Stimulated activated CD8-positive, alpha-beta memory T cell treated with anti-CD3 and anti-CD28 coated beads, Interleukin-2, amount 100 ng/mL, for 48 hours (primary cell): ENCODE results near the gene ONECUT2.
"Not testable (repeated sequence)": the region's sequence is repeated elsewhere in the genome, so short reads cannot be mapped to it uniquely, and the experiment has no call there.

Experiments
- DNase-seq, 2 donors: peaks; one replicate each; pipeline ENCODE4 v3.0.0-alpha.2; 2020; ENCODE audit warnings: low read depth in 2 of 2

Gene ONECUT2

DNA sequence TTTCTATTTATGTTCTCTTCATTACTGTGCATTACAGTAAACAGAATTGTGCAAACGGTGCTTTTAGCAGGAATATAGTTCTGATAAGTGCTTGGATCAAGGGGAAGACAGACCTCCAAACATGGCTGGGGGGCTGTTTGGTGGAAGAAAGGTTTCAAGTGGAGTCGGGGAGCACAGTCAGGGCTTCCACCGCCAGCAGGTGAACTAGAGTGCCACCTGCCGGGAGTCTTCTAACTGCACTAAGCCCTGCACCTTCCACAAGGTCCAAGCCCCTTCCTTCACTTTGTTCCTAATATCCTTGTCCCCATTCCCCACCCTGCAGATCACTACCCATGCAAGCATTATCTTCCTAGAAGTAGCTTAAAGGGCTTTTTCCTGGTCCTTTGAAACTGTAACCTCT, 11.1 kb downstream of the ONECUT2 start:
- no peak for DNase-seq

DNA sequence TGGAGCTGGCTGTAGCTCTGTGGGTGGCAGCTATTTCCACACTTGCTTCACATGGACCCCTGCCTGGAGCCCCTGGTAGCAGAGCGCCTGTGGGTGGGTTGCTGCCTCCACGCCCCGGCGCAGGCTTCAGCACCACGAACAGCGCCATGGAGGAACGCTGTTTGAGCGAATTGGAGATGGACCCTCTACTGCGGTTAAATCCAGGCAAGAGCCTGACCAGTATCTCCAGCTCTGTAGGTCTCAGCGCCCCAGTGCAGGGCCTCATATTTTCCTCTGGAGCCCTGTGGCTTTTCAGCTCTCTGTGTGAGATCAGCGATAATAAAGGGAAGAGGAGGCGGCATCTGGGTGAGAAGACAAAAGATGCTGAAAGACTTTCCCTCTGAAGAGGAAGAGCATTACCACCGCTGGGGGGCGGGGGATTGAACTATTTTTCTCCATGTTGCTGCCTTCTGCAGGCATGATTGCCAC, 12.0 kb downstream of the ONECUT2 start:
- DNase-seq: no peak

DNA sequence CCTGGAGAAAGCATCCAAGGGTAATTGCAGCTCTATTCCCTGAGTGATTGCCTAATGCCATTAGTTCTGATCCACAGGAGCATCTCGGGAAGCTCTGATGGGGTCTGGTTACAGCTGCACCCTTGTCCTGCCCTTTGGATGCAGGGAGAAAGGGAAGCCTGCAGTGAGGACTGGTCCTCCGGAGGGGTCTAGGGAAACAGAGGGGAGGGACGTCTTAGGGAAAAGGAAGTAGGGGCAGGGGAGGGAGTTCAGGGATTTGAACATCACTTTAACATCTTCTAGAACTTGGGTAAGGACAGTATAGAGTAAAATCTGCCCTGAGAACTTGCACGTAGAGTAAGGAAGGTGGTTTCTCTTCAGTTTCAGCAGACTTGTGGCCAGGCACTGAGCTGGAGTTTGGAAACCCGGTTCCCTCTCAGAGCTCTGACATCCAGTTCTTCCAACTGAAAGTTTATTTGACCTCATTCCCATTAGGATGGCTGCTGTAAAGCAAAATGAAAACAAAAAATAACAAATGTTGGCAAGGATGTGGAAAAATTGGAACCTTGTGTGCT, 20.5 kb downstream of the ONECUT2 start:
- DNase-seq: no peak

DNA sequence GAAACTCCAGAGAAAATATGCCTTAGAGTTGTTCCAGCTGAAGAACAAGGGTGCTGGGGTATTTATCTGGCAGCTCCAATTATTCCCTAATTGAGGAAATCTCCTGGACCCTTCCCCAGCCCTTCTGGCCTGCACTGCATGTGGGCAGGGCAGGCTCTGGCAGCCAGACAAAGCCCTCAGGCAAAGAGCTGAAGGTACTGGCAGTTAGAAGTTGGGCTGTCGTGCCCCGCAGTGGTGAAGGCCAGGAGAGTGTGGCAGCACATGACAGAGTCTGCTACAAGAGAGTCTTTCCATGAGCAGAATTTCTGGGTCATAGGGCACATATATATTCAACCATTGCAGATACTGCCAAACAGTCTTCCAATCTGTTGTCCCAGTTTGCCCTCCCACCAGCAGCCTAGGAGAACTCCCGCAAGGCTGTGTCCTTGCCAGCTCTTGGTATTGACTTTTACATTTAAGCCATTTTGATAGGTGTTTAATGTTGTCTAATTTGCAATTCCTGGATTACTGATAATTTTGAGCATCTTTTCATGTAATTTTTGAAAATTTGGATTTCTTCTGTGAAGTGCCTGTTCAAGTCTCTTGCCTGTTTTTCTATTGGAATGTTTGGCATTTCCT, 26.6 kb downstream of the ONECUT2 start:
- no peak for DNase-seq

DNA sequence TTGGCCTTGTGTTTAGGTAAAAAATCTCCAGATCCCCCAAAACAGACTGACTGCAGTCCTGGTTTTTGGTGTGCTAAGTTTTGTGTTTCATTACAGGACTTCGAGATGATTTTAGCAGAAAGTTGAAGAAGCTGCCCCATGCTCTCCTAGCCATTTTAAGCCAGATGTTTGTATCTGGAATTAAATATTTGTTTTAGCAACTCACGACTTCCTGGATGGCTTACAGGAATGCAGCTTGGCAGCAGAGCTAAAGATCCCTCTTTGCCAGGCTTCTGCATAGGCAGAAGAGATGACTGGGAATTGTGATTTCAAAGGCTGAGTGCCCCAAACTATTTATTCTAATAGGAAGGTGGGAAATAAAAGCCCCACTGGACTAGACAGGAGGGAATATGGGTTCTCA, 31.1 kb downstream of the ONECUT2 start:
- no peak for DNase-seq

DNA sequence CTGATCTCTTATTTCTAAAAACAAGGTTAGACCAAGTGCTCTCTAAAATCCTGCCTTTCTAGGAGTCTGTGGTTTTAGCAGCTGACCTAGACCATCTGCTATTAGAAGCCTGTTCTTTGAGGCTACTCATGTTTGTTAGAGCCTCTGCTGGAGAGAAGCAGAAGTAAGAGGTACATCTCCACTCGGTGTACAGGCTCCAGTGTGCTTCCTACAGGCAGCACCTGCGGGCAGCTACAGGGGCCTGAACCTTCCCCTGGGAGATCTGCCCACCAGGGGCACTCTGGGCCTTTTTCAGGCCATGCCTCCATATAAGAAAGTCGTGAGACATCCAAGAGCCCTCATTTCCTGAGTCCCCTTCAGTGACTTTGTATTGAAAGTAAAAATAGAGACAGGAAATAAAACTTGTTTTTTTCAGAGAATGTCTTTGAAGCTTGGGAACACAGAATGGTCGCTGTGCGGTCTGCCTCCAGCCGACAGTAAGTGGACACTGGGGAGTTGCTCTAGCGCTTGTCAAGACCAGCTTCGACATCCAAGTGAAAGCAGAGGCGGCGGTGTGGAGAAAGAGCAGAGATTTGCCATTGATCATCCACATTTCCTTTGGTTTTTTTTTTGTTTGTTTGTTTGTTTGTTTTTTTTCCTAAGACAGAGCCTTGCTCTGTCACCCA, 31.7 kb downstream of the ONECUT2 start:
- no peak for DNase-seq

DNA sequence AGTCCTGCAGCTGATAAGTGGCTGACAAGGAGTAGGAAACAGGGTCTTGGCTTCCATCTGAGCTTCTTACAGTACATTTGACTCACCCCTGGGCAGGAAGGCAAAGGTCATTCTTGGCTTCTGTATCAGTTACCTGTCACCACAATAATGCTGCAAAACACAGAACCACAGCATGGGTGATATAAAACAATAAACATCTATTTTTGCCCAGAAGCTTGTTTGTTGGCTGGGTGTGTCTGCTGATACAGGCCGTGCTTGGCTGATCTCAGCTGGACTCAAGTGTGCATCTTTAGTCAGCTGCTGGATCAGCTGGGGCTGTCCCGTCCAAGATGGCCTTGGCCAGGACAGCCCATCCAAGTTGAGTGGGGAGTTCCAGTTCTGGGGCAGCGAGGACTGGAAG, 34.7 kb downstream of the ONECUT2 start:
- DNase-seq: no peak

DNA sequence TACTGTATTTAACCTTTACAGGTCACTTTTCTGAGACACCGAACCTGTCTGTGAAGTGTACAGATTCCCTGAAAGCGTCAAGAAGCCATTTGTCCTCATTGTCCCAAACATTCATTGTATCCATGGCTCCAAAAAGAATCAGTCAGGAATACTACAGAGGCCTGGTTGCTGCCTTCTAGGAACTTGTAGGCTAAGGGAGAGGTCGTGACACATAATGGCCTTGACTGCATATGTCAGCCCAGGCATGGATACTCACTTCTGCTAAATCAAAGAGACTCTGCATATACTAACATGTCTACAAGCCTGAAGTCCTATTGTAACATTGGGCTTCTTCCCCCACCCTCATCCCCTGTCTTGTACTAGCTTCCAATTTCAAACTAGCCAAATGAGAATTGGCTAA, 40.2 kb downstream of the ONECUT2 start:
- no peak for DNase-seq

DNA sequence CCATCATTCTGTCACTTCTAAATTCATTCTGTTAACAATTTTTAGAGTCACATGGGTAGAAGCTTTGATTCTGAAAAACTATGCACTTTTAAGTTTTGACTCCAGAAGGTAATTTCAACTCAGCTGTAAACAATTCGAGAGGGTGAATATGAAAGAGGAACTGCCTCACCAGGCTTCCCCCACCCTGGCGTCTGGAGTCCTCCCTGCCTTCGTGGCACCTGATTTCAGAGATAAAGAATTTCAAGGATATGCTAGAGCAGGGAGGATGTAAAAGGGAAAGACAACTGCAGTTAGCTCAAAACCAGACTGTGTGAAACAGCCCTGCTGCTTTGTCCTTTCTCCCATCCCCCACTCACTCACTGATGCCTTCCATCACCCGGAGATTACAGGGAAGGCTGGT, 40.7 kb downstream of the ONECUT2 start:
- no peak for DNase-seq

DNA sequence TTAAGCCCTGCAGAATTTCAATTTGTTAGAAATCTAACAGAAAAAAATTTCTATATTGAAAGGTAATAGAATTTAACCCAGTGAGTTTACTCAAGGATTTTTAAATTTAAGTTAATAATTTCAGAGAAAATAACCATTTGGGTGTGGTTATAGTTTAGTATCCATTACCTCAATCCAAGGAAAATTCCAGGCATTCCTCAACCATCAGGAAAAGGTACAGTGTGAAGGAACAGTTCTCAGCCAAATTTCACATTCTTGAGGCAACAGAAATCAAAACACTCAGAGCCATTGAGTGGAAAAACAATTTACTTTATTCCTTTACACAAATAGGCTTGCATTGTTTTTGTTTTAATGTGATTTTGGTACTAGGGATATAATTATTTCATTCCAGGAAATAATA, 45.6 kb downstream of the ONECUT2 start:
- DNase-seq: no peak

DNA sequence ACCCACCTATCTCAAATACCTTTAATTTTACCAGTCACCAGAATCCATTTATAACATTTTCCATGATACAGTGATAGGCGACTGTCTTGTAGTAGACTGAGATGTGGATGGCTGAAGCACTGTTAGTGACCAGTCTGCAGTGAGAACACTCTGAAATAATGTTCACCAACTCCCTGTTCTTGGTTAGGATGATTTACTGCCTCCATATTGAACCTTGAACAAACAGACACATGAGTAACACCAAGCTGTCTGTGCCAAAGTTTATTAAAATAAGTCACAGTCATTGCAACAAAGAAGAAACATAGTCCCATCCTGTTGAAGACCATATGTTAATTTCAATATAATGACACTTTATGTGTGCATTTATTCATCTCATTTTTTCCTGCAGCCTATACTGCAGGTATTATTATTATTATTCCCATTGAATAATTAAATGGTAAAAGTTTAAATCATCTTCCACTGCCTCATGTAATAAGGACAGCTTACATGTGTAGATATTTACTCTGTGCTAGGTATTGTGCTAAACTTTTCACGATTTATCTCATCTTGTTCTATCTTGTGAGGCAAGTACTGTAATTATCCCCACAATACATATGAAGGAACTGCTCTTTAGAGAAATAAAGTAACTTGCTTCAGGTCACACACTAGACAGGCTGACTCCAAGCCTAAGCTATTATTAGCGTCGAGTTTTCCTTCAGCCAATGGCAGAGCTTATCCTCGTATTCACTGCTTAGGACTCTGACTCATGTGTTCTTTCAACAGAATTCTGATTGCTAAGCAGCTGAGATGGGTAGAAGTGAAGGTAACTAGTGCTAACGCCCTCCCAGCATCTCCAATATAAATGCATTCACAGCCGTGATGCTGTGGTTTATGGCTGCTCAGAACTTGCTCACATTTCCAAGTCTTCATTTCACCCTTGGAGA, 62.5 kb downstream of the ONECUT2 start:
- DNase-seq: no peak

DNA sequence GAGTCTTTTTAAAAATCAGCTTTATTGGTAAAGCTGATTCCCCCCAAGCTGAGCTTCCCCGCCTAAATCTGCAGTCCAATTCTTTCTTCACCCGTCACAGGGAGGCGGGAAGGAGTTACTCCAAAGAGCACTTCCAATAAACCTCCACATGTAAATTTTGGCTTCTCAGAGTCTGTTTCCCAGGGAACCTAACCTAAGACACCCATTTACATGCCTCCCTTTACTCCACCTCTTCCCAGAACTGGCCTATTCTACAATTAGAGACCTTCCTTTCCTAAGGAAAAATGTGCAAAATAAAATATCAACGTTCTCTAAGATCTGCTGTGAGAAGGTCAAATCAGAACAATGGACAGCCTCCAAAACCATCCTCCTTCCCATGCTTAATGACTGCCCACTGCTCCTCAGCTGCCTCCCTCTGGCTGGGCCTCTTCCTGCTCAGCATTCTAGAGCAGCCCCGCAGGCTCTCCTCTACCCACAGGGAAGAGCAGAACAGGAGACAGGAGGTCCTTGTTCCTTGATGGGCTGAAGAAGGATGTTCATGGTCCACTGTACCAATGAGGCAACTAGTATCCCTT, 63.6 kb downstream of the ONECUT2 start:
- DNase-seq: no peak

DNA sequence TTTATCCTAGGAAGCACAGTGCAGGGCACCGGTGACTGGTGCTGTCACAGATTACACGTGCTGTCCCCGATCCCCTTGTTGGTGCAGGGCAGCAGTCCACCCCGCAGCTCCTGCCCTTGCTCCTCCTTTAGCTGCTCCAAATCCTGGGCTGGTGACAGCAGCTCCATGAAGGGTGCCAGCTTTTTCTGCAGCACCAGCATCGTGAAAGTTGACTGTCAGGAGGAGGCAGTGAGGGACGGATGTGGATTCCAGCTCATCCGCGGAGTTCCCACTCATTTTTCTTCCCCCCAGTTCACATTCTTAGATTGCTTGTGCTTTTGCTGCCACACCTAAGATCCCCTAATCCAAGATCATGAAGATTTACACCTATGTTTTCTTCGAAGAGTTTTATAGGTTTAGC, 67.5 kb downstream of the ONECUT2 start:
- no peak for DNase-seq

DNA sequence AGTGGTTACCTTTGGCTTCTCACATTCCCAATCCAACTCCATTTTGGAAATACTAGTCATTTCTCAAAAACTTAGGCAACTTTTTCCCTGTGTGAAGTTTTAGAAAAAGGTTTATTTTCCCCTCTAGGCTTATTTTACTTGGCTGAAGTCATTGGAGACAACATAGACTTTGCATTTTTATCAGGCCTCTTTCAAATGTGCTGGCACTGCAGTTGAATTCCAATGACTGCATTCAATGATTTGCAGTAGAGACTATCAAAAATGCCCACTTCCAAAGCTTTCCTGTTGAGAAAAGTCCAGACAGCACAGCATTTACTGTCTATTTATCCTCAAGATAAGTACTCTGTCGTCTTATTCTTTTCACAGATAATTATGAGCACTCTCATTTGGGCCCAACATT, 70.1 kb downstream of the ONECUT2 start:
- no peak for DNase-seq

DNA sequence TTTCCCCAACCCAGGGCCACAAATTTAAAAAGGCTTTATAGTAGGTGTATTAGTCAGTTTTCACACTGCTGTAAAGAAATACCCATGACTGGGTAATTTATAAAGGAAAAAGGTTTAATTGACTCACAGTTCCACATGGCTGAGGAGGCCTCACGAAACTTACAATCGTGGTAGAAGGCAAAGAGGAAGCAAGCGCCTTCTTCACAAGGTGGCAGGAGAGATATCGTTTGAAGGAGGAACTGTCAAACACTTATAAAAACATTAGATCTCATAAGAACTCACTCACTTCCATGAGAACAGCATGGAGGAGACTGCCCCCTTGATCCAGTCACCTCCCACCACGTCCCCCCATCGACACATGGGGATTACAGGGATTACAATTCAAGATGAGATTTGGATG, 80.9 kb downstream of the ONECUT2 start:
- DNase-seq: no peak

DNA sequence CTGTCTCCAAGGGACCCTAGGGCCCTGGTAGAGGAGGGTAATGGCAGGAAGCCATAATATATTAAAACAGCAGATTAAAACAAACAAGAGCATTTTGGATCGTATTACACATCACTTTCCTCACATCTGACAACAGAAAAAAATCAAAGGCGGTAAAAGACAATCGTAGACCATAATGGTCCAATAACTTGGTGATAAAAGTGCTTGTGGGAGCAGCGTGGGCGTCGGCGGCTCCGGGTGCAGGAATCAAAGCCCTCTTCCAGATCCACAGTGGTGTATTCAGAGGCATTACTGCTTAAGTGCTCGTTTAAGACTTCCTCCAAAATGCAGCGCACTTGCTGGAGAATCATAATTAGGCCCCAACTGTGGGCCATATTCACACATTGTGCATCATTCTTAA, 83.4 kb downstream of the ONECUT2 start:
- DNase-seq: no peak

DNA sequence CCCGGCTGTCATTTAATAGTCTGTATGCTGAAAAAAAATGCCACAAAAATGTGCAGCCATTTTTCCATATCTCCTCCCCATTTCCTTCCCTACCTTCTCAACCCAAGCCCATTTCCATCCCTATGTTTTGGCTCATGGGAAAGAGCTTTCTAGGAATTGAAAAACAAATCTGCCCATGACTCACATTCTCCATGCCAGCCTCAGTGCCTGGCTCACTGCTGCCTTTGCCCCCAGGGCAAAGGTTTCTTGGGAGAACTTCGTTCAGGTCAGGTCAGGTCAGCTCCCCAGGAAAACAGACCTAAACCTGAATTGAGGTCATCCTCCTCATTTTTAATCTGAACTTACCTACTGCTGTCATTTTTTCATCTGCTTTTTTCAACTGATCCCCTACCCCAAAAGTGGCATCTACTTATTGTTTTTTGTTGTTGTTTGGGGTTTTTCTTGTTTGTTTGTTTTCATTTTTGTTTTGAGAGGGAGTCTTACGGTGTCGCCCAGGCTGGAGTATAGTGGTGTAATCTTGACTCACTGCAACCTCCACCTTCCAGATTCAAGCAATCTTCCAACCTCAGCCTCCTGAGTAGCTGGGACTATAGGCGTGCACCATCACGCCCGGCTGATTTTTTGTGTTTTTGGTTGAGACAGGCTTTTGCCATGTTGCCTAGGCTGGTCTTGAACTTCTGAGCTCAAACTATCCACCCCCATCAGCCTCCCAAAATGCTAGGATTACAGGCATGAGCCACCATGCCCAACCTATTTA, 84.7 kb downstream of the ONECUT2 start:
- DNase-seq: no peak

DNA sequence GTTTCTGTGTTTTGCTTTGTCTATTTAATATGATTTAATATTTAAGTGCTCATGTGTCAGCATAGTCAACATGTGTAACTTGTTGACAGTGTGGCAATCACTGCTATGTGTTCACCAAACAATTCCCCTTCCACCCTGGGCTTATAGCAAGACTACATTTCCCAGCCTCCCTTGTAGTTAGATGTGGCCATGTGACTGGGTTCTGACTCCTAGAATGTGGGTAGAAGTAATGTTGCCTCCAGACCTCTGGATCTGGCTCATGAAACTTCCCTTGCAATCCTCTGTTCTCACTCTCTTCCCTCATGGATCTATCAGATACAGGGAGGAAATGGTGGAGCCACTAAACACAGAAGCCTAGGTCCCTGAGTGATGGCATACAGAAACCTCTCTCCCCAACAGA, 87.2 kb downstream of the ONECUT2 start:
- not testable (repeated sequence) for DNase-seq

DNA sequence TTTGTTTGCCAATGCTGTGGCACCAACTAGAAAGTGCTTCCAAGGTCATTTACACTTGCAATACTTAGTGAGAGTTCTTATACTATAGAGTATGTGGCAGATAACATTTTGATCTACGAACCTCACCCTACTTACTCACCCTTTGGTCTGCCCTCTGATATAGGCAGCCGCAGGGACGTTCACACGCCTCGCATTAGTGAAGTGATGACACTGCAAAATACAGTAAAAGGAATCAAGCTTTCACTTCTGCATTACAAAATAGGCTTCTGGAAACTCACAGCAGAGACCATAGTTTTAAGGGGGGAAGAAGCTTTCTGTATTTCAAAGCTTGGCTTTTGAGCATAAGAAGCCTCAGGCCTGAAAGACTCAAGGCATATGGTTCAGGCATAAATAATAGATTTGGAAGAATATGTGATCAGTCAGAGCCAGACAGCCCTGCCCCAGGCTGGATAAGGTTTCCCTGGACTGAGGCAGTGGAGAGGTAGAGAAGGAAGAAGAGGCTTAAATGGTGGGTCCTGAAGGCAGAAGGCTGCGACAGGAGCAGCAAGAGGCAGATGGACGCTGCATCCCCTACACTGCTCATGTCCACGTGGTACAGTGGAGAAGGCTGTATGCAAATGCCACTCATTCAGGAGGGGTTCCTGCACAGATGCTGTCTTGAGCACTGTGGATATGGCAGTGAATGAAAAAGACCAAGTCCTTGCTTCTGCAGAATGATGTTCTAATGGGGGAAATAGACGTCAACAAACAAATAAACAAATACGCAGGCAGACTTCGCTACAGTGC, 88.2 kb downstream of the ONECUT2 start:
- no peak for DNase-seq

DNA sequence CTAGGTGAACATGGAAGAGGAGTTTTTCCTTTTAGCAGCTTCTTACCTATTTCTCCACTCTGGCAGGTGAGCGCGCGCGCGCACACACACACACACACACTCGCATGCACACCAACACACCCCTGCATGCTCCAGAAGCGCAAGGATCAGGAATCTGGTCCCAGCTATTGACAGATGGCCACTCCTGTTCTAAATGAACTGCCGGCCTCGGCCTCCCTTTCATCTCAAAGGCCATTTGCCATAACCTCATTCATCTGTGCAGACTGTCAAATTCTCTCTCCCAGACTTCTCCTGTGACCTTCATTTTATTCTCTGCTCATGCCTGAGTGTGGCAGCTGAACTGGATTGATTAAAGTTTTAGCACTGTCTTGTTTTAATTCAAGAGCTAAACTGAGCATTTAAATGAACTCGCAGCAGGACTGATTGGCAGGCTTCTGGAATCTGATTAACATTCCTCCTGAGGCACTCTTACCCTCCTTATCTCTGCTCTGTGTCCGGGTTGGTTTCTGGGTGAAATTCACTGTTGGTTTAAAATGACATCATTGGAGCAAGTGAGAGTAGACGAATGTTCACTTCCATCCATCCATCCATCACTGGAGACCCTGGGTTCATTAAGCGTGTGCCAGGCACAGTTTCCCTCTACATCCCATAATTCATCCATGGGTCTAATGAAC, 92.5 kb downstream of the ONECUT2 start:
- no peak for DNase-seq
